ENCODE measurements around the gene ASTN2.

Gene ASTN2

GRCh38 chr9:116687754-116688135 is 727.1 kb downstream of the ASTN2 start:
- DNase-seq: no peak

- peak; percentile 84 for DNase-seq
Measured at GRCh38 chr9:116687074-116687753, 727.6 kb downstream of the ASTN2 start, which contains the start of gene TRIM32. Gene TRIM32 (plus strand): TSS chr9:116687305. CDS start chr9:116697743, 10,438 bp downstream.

GRCh38 chr9:116686693-116687073 is 728.2 kb downstream of the ASTN2 start:
- no peak for DNase-seq

GRCh38 chr9:116686135-116686534 is 728.7 kb downstream of the ASTN2 start:
- no peak for DNase-seq

- no peak for DNase-seq
Measured at GRCh38 chr9:116685166-116685565, 729.7 kb downstream of the ASTN2 start.

- no peak for DNase-seq
Measured at GRCh38 chr9:116683535-116683934, 731.3 kb downstream of the ASTN2 start.

- no peak for DNase-seq
Measured at GRCh38 chr9:116674210-116674980, 740.5 kb downstream of the ASTN2 start.

- DNase-seq: no peak
Measured at GRCh38 chr9:116673375-116673774, 741.5 kb downstream of the ASTN2 start.

- DNase-seq: no peak
Measured at GRCh38 chr9:116671605-116672004, 743.3 kb downstream of the ASTN2 start.

GRCh38 chr9:116668970-116669695 is 745.7 kb downstream of the ASTN2 start:
- DNase-seq: no peak

GRCh38 chr9:116663581-116663980 is 751.3 kb downstream of the ASTN2 start:
- no peak for DNase-seq

- no peak for DNase-seq
Measured at GRCh38 chr9:116662646-116663310, 752.1 kb downstream of the ASTN2 start.

GRCh38 chr9:116661037-116661954 is 753.6 kb downstream of the ASTN2 start:
- DNase-seq: peak; percentile 35

GRCh38 chr9:116658265-116658664 is 756.6 kb downstream of the ASTN2 start:
- DNase-seq: no peak

- no peak for DNase-seq
Measured at GRCh38 chr9:116656977-116657376, 757.9 kb downstream of the ASTN2 start.

GRCh38 chr9:116656501-116656971 is 758.3 kb downstream of the ASTN2 start:
- DNase-seq: no peak

- no peak for DNase-seq
Measured at GRCh38 chr9:116654059-116654355, 760.9 kb downstream of the ASTN2 start.

- DNase-seq: no peak
Measured at GRCh38 chr9:116653348-116654058, 761.4 kb downstream of the ASTN2 start.

- DNase-seq: no peak
Measured at GRCh38 chr9:116647515-116647809, 767.4 kb downstream of the ASTN2 start.

- DNase-seq: no peak
Measured at GRCh38 chr9:116646661-116647514, 768.0 kb downstream of the ASTN2 start.
